GM12878 (cell line): Measurements from ENCODE around the gene E2F7.

Source experiments
- CBFB ChIP-seq: IDR thresholded peaks from 2 replicates; pipeline ENCODE4 v1.6.1; 2016; ENCODE audit warnings: antibody characterized with exemption, low read depth
- CHD4 ChIP-seq: fragments of 200-600 bp; sonication (generic); IDR thresholded peaks from 2 replicates; pipeline ENCODE4 v1.6.1; 2016; ENCODE audit warnings: mild to moderate bottlenecking
- CTCF ChIP-seq, 3 experiments: IDR thresholded peaks in 2 of 3; conservative IDR thresholded peaks in 1 of 3; 2 replicates each; pipeline ENCODE4 v1.5.1; 2011; ENCODE audit warnings: low read depth in 3 of 3, low read length in 3 of 3, mild to moderate bottlenecking in 3 of 3, control low read depth in 2 of 3, moderate library complexity in 2 of 3, inconsistent platforms in 1 of 3, mixed read lengths in 1 of 3; ENCODE audit not compliant: control insufficient read depth in 2 of 3, insufficient read depth in 1 of 3; ENCODE audit errors: extremely low read depth in 1 of 3
- EP300 ChIP-seq, 2 experiments: fragments of 150-350 bp in 1 of 2; IDR thresholded peaks; 2 replicates each; pipeline ENCODE4 v1.6.1; 2011 to 2012; ENCODE audit warnings: low read depth in 2 of 2, low read length in 2 of 2, borderline replicate concordance in 1 of 2, improper control_type of control experiment in 1 of 2, inconsistent platforms in 1 of 2; ENCODE audit not compliant: control insufficient read depth in 1 of 2
- MYC ChIP-seq: IDR thresholded peaks from 2 replicates; pipeline ENCODE4 v1.6.1; 2011; ENCODE audit warnings: mild to moderate bottlenecking, low read length, moderate library complexity, inconsistent platforms; ENCODE audit not compliant: insufficient read depth, insufficient replicate concordance, insufficient read length, severe bottlenecking
- NRF1 ChIP-seq: conservative IDR thresholded peaks from 2 replicates; pipeline ENCODE4 v1.6.1; 2011; ENCODE audit warnings: mild to moderate bottlenecking, low read depth, low read length, improper control_type of control experiment
- POLR2A ChIP-seq: IDR thresholded peaks from 2 replicates; pipeline ENCODE4 v1.6.1; 2011; ENCODE audit warnings: low read depth, mild to moderate bottlenecking, low read length
- POLR2AphosphoS5 ChIP-seq: IDR thresholded peaks from 2 replicates; pipeline ENCODE4 v1.6.1; 2011; ENCODE audit warnings: mild to moderate bottlenecking, low read length, inconsistent platforms
- SP1 ChIP-seq: IDR thresholded peaks from one replicate; pipeline ENCODE4 v1.6.1; 2011; ENCODE audit warnings: low read depth, low read length
- TAF1 ChIP-seq: IDR thresholded peaks from 2 replicates; pipeline ENCODE4 v1.6.1; 2011; ENCODE audit warnings: mild to moderate bottlenecking, low read depth, low read length, borderline replicate concordance
- TCF12 ChIP-seq: IDR thresholded peaks from 2 replicates; pipeline ENCODE4 v1.6.1; 2011; ENCODE audit warnings: low read depth, mild to moderate bottlenecking, low read length
- YY1 ChIP-seq: IDR thresholded peaks from 2 replicates; pipeline ENCODE4 v1.6.1; 2011; ENCODE audit warnings: low read depth, mild to moderate bottlenecking, low read length
- TF ChIP-seq, protein P1 (sequence below): fragments of 150-350 bp; IDR thresholded peaks from 2 replicates; pipeline ENCODE4 v1.6.1; 2014; ENCODE audit warnings: mild to moderate bottlenecking, low read depth, low read length

DNA sequence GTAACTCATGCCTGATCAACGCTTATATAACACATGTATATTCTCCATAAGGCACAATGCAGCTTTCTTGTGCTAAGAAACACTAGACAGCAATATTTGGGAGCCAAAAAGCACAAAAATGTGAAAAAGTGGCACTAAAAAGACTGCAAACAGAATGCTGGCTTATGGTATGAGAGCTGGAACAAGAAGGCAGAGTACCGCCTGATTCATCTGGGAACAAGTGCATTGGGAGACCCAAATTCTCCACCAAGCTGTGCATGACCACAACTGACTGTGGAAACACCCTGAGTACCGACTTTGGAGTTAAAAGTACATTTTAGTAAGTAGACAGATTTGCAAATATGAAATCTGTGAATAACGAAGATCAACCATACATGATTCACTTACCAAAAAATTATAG lies 25.1 kb downstream of the E2F7 start:
- TF ChIP-seq MYC (no peak), POLR2AphosphoS5 (no peak), TCF12 (no peak), CTCF (IDR thresholded peaks at IDR 0.05 in 2 of 3, conservative IDR thresholded peaks at IDR 0.05 in 1 of 3; ENCODE audit: control insufficient read depth in 2 of 3, extremely low read depth in 1 of 3, insufficient read depth in 1 of 3, low read depth in 3 of 3, low read length in 3 of 3) (no peak), YY1 (no peak), TAF1 (no peak), POLR2A (no peak), EP300 (IDR thresholded peaks at IDR 0.05; ENCODE audit: borderline replicate concordance in 1 of 2, control insufficient read depth in 1 of 2, low read depth in 2 of 2, low read length in 2 of 2) (no peak), CHD4 (no peak), SP1 (no peak), CBFB (no peak), NRF1 (no peak)
- TF ChIP-seq, protein P1, sequence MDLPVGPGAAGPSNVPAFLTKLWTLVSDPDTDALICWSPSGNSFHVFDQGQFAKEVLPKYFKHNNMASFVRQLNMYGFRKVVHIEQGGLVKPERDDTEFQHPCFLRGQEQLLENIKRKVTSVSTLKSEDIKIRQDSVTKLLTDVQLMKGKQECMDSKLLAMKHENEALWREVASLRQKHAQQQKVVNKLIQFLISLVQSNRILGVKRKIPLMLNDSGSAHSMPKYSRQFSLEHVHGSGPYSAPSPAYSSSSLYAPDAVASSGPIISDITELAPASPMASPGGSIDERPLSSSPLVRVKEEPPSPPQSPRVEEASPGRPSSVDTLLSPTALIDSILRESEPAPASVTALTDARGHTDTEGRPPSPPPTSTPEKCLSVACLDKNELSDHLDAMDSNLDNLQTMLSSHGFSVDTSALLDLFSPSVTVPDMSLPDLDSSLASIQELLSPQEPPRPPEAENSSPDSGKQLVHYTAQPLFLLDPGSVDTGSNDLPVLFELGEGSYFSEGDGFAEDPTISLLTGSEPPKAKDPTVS, result no peak
